GM23338 (cell line): ENCODE measurements around the gene PIGZ.

Source experiments
- CREB1 ChIP-seq: fragments of 250-450 bp; sonication (Bioruptor Pico); IDR thresholded peaks from 2 replicates; pipeline ENCODE4 v1.5.0; 2020; ENCODE audit warnings: low read depth, mild to moderate bottlenecking, moderate library complexity
- EZH2 ChIP-seq: fragments of 200-600 bp; sonication (generic); IDR thresholded peaks from one replicate; pipeline ENCODE4 v1.8.0; 2017; ENCODE audit warnings: antibody characterized with exemption, mild to moderate bottlenecking, low read depth; ENCODE audit not compliant: unreplicated experiment
- EZH2phosphoT487 ChIP-seq: fragments of 200-600 bp; sonication (generic); IDR thresholded peaks from one replicate; pipeline ENCODE4 v1.8.1; 2018; ENCODE audit warnings: antibody characterized with exemption; ENCODE audit not compliant: unreplicated experiment
- JUNB ChIP-seq: IDR thresholded peaks from one replicate; pipeline ENCODE4 v1.6.1; 2016; ENCODE audit warnings: antibody characterized with exemption; ENCODE audit not compliant: unreplicated experiment
- POLR2AphosphoS5 ChIP-seq: IDR thresholded peaks from 2 replicates; pipeline ENCODE4 v1.6.1; 2016; ENCODE audit warnings: antibody characterized with exemption, low read depth
- REST ChIP-seq: IDR thresholded peaks from one replicate; pipeline ENCODE4 v1.6.1; 2018; ENCODE audit warnings: antibody characterized with exemption; ENCODE audit not compliant: unreplicated experiment
- TF ChIP-seq, protein P1 (sequence below), 2 experiments: fragments of 200-600 bp in 1 of 2; sonication (generic) in 1 of 2; conservative IDR thresholded peaks; 2 replicates each; pipeline versions ENCODE4 v1.5.1 to v1.6.1; 2016 to 2017; ENCODE audit warnings: antibody characterized with exemption in 2 of 2, low read depth in 2 of 2, mild to moderate bottlenecking in 2 of 2, moderate library complexity in 1 of 2
- TF ChIP-seq, protein P2 (sequence below): IDR thresholded peaks from 2 replicates; pipeline ENCODE4 v1.6.1; 2016; ENCODE audit warnings: antibody characterized with exemption

GRCh38 chr3:196989721-196990262 is 21.2 kb upstream of the PIGZ start:
- TF ChIP-seq, protein P1, sequence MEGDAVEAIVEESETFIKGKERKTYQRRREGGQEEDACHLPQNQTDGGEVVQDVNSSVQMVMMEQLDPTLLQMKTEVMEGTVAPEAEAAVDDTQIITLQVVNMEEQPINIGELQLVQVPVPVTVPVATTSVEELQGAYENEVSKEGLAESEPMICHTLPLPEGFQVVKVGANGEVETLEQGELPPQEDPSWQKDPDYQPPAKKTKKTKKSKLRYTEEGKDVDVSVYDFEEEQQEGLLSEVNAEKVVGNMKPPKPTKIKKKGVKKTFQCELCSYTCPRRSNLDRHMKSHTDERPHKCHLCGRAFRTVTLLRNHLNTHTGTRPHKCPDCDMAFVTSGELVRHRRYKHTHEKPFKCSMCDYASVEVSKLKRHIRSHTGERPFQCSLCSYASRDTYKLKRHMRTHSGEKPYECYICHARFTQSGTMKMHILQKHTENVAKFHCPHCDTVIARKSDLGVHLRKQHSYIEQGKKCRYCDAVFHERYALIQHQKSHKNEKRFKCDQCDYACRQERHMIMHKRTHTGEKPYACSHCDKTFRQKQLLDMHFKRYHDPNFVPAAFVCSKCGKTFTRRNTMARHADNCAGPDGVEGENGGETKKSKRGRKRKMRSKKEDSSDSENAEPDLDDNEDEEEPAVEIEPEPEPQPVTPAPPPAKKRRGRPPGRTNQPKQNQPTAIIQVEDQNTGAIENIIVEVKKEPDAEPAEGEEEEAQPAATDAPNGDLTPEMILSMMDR (conservative IDR thresholded peaks at IDR 0.05; ENCODE audit: low read depth in 2 of 2): no peak
- TF ChIP-seq CREB1 (no peak), JUNB (no peak), EZH2 (no peak), POLR2AphosphoS5 (no peak), REST (no peak), EZH2phosphoT487 (no peak)
- TF ChIP-seq, protein P2, sequence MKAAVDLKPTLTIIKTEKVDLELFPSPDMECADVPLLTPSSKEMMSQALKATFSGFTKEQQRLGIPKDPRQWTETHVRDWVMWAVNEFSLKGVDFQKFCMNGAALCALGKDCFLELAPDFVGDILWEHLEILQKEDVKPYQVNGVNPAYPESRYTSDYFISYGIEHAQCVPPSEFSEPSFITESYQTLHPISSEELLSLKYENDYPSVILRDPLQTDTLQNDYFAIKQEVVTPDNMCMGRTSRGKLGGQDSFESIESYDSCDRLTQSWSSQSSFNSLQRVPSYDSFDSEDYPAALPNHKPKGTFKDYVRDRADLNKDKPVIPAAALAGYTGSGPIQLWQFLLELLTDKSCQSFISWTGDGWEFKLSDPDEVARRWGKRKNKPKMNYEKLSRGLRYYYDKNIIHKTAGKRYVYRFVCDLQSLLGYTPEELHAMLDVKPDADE: no peak
